SK-MEL-5 (cell line): Measurements from ENCODE around the gene CCDC9B. TPM values are rescaled to one million over a fixed set of nuclear protein-coding genes. Genes with fewer than 3 reads are reported as not detected.
A peak's percentile ranks its signal among the peaks of the same experiment; 100 is the strongest.

ENCODE experiments used
- DNase-seq: peaks from one replicate; pipeline ENCODE4 v3.0.0-alpha.2; 2016; ENCODE audit warnings: low read depth, low spot score
- in situ Hi-C: cut with HindIII; loops from 2 replicates; pipeline ENCODE4 v1.10.0; 2016; ENCODE audit warnings: low sequenced_read_pairs, high pct_unique_total_duplicates, low pct_unique_long_range_greater_than_20kb
- total RNA-seq: library from RNA; depleted of rRNA; stranded (reverse); fragments of >200 nt; shearing (Covaris generic); gene quantifications from 2 replicates; pipeline ENCODE4 v1.2.3, GENCODE V29; 2014

CCDC9B gene
- total RNA-seq, 1 experiment from 2014 or later: 5.5 TPM

DNA sequence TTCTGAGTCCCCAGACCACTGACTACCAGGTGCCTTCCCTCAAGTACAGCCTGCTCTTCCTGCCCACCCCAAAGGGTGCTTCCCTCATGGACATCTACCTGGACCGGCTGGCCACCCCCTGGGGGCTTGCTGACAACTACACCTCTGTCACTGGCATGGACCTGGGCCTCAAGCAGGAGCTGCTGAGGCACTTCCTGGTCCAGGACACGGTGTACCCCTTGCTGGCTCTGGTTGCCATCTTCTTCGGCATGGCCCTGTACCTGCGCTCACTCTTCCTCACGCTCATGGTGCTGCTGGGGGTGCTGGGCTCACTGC lies 26.6 kb upstream of the CCDC9B start:
- in situ Hi-C loops: no loop called here

DNA sequence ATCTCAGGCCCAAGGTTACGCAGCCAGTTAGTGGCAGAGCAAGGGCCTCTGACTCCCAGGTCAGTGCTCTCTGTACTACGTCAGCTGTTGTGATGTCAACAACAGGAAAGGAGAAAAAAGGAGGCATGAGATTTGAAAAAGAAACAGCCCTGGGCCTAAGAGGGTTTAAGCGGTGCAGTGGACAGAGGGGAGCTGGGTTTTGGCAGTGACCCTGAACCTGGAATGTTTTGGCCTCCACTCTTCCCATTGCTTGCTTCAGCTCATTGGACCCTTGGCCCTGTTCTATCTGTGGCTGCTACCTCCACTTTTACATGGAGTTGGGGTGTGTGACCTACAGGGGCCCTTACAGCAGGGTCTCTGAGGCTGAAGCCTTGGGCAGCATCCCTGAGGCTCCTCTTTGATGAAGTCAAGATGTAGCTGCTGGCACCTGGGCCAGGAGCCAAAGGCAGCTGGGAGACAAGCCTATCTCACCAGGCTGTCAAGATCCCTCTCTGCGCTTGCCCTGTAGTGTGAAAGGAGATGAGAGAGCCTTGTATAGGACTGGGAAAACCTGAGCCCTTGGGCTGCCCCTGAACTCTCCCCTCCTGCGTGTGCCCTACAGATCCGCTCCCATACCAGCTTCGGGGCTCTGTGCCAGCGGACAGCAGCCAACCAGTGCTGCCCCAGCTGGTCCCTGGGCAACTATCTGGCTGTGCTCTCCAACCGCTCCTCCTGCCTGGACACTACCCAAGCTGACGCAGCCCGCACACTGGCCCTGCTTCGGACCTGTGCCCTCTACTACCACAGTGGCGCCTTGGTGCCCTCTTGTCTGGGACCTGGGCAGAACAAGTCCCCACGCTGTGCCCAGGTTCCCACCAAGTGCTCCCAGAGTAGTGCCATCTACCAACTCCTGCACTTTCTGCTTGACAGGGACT lies 26.0 kb upstream of the CCDC9B start:
- DNase-seq: no peak
- in situ Hi-C loops: no loop called here

More for the DNA sequence above, 26.6 kb upstream of the CCDC9B start:
- no peak for DNase-seq

DNA sequence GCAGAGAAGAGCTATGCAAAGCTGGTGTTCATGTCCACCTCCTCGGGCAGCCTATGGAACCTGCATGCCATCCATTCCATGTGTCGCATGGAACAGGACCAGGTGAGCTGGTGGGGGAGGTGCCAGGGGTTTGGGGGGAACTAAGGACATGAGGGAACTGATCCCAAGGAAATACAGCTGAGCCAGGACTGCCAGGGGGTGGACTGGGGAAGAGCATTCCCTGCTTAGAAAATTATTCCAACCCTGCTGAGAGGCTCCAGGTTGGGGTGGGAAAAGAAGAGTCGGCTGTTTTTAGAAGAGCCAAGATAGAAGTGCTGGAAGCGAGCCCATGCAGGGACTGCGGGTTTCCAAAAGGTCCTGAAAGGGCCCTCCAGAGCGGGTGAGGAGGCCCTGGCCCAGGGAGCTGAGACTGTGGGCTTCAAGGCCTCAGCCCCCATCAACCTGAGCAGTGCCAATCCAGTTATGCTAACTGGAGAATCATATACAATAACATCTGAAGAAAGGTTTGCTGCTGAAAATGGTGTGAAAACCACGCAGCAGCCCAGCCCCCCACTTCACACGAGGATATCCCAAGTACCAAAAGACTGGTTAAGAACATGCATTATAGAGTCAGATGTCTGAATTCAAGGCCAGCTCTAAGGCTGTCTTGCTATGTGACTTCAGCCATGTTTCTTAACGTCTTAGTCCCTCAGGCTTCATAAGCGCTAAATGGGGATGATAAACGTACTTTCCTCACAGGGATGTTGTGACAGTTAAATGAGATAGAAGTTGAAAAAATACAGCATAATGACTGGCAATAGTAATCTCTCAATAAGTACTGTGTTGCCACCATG lies 25.1 kb upstream of the CCDC9B start:
- in situ Hi-C loops: no loop called here
- no peak for DNase-seq

DNA sequence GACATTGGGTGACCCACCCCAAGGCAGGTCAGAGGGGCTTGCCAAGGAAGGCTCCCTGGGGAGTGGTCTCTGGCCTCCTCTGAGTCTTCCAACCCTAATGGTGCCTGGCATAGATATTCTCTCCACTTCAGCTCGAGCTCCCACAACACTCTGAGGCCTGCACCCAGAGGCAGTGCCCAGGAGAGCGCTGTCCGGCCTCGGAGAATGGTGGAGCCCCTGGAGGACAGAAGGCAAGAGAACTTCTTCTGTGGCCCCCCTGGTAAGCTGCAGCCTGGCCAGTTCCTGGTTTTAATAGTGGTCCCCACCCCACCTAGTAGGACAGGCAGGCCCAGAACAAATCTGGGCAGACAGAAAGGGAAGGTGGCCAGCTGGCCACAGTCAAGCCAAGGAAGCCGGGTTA lies 24.3 kb upstream of the CCDC9B start:
- in situ Hi-C loops: no loop called here

DNA sequence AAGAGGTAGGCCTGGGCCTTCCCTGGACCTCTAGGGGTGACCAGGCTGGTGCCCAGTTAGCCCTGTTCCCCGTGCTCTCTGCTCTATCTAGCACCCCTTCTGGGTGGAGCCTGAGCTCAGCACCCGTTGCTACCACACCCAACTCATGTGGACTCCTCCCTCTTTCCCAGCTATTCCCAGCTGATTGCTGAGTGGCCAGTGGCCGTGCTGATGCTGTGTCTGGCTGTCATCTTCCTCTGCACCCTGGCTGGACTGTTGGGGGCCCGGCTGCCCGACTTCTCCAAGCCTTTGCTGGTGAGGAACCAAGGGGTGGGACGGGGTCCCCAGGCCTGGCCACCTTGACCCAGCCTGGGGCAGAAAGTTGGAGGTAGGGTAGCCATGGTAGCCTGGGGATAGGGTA lies 23.5 kb upstream of the CCDC9B start:
- in situ Hi-C loops: no loop called here
- no peak for DNase-seq

More for the DNA sequence above, 24.3 kb upstream of the CCDC9B start:
- DNase-seq: no peak

DNA sequence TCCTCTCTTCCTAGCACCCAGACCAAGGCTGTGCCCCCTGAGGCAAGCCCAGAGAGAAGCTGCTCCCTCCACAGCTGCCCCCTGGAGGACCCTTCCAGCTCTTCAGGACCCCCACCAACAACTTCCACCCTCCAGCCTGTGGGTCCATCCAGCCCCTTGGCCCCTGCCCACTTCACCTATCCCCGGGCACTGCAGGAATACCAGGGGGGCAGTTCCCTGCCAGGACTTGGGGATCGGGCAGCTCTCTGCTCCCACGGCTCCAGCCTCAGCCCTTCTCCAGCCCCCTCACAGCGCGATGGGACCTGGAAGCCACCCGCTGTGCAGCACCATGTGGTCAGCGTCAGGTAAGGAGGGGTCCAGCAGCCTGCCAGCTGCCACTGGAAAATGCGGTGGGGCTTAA lies 22.9 kb upstream of the CCDC9B start:
- in situ Hi-C loops: no loop called here
- no peak for DNase-seq

DNA sequence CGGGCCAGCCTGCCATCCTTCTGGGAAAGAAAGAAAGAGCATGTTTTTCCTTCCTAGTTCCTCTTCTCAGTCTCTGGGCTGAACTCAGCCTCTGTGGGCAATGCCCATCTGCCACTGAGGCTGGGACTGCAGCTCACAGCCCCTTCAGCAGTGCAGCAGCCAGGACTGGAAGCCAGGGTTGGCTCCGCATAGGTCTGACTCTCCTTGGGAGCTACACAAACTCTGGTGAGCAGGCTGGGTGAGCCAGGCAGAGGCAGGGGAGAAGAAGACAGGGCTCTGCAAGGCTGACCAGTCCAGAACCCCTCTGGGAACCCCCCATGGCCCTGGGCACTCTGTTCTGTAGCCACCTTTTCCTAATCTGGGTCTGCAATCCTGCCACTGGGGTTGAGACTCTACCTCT lies 20.9 kb upstream of the CCDC9B start:
- DNase-seq: no peak
- in situ Hi-C loops: no loop called here

DNA sequence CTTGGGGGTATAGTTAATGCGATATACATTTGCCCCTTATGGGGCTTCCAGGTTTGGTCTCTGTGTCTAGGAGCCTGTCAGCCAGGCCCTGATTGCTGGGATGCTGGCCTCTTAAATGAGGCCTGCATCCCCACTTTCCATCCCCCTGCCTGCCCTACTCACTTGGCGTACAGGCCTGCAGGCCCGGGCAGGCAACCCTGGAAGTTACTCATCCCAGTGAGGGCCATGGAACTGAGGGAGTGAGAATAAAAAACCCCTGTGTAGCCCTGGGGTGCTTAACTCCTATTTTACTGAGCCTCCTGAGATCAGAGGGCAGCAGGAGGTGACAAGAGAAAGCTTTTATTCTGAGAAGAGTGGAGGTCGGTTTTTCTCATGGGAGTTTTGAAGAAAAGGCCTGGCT lies 19.3 kb upstream of the CCDC9B start:
- in situ Hi-C loops: no loop called here
- DNase-seq: no peak

DNA sequence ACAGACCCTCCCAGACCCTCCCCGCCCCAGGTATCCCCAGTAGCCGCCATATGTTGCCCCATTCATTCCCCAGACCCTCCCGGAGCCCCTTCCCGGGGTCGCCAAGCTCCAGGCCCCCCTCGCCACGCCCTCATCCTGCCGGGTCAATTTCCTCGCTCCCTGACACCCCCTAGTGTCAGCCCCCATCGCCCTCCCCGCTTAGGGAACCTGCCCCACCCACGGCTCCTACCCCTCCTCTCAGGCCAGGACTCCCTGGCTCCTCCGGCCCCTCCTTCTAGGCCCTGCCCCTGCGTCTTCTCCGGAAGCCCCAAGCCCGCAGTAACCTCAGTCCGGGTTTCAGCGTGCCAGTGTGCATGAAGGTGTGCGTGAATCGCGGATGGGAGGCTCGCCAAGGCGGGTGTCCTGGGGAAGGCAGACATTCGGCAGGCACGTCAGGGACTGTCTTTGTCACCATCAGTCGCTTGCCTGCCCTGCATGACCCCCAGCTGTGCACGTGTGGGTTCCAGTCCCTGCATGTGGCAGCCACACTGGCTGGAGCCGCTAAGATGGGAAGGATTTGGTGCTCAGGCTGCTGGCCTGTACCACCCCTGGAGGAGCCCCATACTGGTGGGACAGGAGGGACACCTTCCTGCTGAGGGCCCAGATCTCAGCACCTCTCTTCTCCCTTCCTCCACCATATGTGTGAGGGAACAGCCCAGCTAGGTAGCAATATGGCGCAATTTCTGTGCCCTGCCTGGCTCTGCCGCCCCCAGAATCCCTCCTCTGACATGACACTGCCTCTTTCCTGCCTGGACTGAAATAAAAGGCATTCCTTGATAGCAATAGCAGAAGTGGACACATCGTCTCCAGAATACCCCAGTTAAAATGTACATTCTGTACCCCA lies 18.0 kb upstream of the CCDC9B start:
- in situ Hi-C loops: no loop called here
- DNase-seq: peak; percentile 22

DNA sequence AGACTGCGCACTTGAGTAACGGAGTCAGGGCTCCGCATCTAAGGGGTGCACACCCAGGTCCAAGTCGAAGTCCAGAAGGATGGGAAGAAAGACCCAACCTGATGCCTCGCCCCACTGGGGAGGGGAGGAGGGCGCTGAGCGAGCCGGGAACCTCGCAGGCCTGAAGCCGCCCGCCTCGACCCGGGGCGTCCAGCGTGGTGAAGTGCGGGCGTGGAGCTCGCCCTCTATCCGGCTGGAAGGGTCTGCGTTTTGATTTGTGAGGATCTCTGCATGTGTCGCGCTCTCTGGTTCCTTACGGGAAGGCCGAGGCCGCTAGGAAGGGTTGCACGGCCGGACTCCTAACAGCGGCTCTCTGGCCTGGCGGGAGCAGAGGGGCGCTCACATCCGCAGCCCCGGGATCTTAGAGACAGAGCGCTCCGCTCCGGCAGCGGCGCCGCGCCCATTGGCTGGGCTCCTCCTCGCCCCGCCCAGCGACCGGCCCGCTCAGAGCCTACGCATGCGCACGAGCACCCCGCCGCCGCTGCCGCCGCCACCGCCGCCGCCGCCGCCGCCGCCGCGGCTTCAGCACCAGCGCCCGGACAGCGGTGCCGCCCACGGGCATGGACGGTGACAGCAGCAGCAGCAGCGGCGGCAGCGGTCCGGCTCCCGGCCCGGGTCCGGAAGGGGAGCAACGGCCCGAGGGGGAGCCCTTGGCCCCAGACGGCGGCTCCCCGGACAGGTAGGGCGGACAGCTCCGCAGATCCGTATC lies 17.2 kb upstream of the CCDC9B start, which contains the start of gene DISP2:
Gene DISP2, plus strand, starts transcription at position 497 of the 748 bp plus-strand sequence. Its CDS starts 103 bp downstream, at position 600.
- in situ Hi-C loops: no loop called here
- peak; percentile 78 for DNase-seq

DNA sequence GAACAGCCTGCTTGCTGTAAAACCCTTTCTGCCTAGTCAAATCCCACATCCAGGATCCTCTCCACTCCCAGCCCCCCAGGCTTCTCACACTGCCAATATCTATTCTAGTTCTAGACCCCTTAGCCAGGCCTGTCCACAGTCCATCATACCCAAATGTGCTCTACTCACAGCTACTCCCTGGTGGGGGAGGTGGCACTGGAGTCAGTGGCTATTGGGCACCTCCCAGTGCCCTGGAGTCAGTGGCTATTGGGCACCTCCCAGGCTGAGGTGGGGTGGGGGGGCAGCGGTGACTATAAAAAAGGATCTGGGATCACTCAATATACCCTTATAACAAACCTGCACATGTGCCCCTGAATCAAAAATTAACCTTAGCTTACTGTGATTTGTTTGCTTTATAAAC lies 16.5 kb upstream of the CCDC9B start:
- in situ Hi-C loops: no loop called here
- no peak for DNase-seq

DNA sequence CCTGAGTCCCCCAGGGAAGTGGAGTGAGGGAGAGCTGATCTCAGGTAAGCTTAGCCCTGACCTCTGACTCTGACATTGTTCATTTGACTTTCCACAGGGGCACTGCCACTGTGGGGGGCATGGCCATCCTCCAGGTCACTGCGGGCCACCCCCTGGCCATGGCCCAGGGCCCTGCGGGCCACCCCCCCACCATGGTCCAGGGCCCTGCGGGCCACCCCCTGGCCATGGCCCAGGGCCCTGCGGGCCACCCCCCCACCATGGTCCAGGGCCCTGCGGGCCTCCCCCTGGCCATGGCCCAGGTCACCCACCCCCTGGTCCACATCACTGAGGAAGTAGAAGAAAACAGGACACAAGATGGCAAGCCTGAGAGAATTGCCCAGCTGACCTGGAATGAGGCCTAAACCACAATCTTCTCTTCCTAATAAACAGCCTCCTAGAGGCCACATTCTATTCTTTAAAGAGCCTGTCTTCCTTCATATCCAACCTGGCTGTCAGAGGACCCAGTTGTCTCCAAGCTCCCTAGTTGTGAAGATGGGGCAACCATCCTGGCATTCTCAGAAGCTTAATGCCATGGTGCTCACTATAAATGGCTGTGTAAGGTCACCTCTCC lies 15.3 kb upstream of the CCDC9B start:
- in situ Hi-C loops: no loop called here
- DNase-seq: no peak

DNA sequence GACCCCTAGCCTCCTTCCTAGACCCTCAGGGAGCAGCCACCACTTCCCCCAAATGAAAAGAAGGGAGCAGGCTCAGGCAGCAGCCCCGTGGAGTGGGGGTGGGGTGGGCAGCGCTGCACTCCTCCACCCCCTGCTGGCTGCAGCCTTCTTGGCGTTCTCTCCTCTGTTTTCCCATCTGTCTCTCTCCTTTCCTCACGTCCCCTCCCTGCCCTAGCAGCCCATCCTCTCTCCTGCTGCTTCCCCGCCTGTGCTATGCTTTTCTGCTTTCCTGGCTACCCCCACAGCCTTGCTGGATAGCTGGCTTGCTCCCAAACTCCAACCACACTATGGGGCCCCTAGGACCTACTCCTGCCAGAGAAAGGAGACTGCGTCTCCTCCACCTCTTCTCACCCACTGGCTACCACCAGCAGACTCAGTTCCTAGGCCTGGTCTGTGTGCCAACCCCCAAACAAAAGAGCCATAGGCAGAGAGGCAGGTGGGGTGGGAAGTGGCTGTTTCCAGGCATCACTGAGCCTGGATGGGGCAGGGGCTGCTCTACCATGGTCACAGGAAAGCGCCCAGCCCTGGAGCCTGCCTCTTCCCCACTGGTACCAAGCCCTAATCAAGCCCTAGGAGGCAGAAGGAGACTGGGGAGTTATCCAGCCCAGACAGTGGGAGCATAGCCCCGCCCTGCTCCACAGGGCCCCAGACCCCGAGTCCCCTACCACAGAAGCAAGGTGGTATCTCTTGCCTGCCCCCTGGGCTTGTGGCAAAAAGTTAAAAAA lies 13.9 kb upstream of the CCDC9B start:
- in situ Hi-C loops: no loop called here
- DNase-seq: peak; percentile 51

DNA sequence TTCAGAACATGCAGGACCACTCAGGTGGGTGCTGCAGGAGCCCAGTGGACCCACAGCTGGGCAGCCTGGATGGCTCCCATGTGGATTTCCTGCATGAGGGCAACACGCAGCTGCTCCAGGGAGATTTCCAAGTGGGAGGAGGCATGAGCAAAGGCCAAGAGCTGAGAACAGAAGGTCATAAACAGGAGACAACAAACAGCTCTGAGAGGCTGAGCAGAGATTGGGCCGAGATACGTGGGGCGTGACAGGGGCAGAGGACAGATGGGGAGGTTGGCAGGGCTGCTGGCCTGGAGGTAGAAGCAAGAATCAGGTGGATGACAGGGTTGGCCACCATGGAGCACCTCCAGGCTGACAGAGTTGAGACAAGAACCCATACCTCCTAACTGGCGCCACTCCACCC lies 13.0 kb upstream of the CCDC9B start:
- in situ Hi-C loops: no loop called here
- no peak for DNase-seq

DNA sequence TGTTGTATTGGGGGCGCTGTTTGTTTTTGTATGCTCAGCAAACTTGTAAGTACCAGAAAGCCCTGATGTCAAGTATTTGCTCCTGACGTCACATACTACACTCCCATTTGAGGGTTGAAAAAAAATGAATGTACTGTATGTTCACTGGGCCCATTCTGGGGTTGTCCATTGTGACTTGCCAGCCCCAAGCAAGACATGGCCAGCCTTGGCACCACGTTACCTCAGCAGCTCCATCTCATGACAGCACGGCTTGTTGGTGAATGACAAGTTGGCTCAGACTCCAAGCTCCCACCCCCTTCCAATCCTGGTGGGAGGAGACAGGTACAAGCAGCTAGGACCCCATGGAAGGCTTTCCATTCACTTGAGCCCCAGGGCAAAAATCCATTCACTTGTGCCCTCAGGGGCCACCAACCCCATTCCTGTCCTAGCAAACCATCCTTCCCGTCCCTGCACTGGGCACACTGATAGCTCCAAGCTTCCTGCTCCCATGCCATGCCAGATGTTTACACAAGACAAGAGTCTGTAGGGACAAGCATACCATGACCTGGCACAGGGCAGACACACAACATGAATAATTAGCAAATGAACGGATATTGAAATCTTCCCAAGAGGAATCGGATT lies 11.7 kb upstream of the CCDC9B start:
- in situ Hi-C loops: no loop called here
- no peak for DNase-seq

DNA sequence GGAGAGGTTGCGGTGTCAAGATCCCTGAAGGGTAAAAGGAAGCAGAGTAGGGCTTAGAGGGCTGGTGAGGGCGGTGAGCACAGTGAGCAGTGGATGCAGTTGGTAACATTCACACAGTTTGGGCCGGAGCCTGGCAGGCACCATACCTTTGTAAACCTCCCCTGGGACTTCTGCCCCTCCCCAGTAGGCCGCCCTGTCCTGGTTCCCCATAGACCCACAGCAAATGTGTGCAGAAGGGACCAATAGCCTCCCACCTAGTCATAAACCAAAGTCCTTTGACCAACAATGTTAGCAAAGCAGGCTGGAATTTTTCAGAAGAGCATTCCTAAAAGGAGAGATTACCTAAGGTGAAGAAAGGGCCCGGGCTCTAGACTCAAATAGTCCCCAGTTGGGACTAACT lies 8.4 kb upstream of the CCDC9B start:
- in situ Hi-C loops: no loop called here
- no peak for DNase-seq
